ENCODE data around the gene THADA.
"Not testable (repeated sequence)": the region's sequence is repeated elsewhere in the genome, so short reads cannot be mapped to it uniquely, and the experiment has no call there.

THADA gene

DNA sequence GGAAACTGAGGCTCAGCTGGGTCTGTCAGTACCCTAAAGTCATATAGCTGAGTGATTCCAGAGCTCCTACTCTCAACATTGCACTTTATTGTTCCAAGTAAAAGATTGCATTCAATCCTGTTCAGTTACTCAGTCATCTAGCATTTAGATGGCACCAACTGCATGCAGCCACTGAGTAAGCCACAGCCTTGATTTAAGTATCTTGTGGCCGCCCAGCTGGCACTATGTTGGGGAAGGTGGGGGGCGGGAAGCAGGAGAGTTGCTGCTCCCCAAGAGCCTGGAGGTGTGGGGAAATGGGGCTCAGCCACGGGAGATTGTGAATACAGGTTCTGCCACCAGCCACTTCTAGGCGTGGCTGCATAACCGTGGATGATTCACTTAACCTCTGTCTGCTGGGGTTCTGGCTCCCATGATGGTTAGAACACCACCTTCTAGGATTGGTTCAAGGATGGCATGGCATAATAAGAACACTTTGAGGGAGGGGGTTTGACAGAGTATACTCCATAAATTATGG lies 386.6 kb downstream of the THADA start:
- no peak for DNase-seq (ENCODE audit: low read depth in 2 of 2)

- no peak for DNase-seq (ENCODE audit: low read depth in 2 of 2)
Observed at GRCh38 chr2:43207553-43208300, 388.1 kb downstream of the THADA start.

GRCh38 chr2:43206602-43207001 lies 389.2 kb downstream of the THADA start:
- DNase-seq (ENCODE audit: low read depth in 2 of 2): no peak

GRCh38 chr2:43203373-43203772 lies 392.5 kb downstream of the THADA start:
- DNase-seq (ENCODE audit: low read depth in 2 of 2): no peak

DNA sequence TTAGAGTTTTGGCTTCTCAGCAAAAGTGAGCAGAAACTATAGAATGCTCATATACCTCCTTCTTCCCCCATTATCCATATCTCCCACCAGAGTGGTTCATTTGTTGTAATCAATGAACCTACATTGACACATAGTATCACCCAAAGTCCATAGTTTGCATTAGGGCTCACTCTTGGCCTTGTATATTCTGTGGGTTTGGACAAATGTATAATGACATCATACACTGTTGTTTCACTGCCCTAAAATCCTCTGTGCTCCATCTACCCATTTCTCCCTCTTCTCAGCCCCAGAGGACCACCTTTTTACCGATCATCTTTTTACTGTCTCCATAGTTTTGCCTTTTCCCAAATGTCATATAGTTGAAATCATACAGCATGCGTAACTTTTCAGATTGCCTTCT lies 393.5 kb downstream of the THADA start:
- no peak for DNase-seq (ENCODE audit: low read depth in 2 of 2)

GRCh38 chr2:43201497-43201896 lies 394.3 kb downstream of the THADA start:
- DNase-seq (ENCODE audit: low read depth in 2 of 2): no peak

- DNase-seq (ENCODE audit: low read depth in 2 of 2): no peak
Observed at GRCh38 chr2:43201016-43201415, 394.8 kb downstream of the THADA start.

DNA sequence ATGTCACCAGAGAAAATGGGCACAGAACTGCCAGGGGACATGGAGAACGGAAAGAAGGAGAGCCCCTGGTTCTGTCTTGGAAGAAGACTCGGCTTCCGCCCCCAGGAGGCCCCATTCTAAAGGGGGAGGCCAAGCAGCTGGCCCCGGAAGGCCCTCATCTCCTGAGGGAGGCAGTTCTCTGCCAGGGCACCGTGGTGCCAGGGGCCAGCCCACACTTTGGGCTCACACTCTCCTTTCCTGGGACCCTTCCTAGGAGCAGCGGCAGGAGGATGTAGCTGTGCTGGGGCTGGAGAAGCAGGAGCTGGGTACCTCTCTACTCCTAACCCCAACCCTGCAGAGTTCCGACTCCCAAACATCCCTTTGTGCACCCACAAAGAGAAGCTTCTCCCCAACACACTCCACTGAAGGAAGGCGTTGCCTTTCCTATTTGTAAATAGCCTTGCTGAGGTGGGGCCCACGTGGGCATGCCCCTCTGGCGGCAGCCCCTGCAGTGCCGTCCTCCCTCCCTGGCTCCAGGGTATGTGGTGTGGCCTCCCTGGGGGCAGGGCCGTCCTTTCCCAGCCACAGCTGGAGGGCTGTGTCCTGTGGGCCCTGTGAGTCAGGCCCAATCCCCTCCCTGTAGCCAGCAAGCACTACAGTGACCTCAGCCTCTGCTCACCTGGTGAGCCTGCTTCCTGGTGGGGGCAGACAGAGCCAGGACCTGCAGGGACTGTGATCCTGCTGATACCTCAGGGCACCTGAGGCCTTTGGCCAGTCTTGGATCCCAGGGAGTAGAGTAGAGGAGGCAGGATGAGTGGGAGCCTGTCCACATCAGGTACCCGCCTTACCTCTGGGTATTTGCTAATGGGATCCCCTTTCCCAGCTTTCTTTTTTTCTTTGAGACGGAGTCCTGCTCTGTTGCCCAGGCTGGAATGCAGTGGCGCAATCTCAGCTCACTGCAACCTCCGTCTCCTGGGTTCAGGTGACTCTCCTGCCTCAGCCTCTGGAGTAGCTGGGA lies 396.0 kb downstream of the THADA start:
- no peak for DNase-seq (ENCODE audit: low read depth in 2 of 2)

GRCh38 chr2:43198263-43198662 lies 397.6 kb downstream of the THADA start:
- DNase-seq (ENCODE audit: low read depth in 2 of 2): no peak

DNA sequence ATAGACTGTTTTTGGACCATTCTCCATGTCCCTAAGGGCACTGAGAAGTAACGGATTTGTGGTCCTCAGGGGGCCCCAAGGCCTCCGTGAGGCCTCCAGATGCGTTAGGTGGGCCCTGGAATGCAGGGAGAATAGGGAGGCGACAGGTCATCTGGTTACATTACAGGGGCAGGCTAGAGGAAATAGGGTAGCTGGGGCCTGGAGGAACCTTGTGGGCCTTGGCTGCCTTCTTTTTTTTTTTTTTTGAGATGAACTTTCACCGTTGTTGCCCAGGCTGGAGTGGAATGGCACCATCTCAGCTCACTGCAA lies 398.3 kb downstream of the THADA start:
- DNase-seq (ENCODE audit: low read depth in 2 of 2): no peak

GRCh38 chr2:43196768-43197587 lies 398.9 kb downstream of the THADA start:
- no peak for DNase-seq (ENCODE audit: low read depth in 2 of 2)

DNA sequence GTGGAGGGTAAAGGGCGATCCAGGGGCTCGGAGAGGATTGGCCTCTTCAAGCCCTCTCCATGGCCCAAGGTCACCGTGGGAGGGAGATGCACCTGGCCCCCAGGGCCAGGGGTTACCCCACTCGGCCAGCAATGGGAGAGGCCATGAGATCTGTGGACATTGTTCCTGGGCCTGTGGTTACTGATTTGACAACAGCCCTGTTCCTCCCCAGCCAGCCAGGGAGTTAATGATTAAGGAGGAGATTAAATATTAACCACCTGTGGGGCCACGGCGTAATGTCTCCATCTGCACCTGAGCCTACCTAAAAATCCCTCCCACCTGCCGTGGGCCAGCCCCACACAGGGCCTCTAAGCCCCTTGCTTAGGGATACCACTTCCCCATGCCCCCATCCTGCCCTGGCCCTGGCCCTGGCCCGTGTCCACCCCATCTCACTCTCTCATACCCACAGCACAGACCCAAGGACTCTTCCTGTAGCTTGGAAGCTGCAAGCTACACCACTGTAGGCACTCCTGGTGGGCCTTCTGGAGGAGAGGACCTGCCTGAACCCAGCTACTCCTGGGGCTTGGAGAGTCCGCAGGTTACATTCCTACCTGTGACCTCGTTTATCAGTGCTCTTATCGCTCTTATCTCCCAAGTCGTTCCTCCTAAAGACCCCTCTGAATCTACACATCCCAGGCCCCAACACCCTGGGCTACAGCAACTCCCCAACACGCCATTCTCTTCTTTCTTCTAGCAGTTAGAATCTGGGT lies 401.5 kb downstream of the THADA start:
- DNase-seq (ENCODE audit: low read depth in 2 of 2): no peak

DNA sequence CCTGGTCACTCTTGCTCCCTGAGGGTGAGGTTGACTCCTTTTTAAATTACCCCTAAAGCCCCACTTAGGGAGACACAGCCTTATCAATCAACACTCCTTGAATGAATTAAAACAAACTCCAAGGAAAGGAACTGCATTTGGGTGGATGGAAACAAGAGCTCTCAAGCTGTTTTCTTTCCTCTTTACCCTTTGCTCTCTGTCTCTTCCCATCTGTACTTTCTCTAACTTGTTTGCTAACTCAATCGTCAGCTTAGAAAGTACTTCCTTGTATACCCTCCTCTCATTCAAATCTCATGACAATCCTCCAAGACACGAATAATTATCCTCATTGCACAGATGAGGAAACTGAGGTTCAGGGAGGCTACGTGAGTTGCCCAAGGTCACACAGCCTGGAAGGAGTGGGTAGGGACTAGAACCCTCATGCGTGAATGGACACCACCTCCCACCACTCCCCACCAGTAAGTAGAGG lies 402.2 kb downstream of the THADA start:
- DNase-seq (ENCODE audit: low read depth in 2 of 2): no peak

DNA sequence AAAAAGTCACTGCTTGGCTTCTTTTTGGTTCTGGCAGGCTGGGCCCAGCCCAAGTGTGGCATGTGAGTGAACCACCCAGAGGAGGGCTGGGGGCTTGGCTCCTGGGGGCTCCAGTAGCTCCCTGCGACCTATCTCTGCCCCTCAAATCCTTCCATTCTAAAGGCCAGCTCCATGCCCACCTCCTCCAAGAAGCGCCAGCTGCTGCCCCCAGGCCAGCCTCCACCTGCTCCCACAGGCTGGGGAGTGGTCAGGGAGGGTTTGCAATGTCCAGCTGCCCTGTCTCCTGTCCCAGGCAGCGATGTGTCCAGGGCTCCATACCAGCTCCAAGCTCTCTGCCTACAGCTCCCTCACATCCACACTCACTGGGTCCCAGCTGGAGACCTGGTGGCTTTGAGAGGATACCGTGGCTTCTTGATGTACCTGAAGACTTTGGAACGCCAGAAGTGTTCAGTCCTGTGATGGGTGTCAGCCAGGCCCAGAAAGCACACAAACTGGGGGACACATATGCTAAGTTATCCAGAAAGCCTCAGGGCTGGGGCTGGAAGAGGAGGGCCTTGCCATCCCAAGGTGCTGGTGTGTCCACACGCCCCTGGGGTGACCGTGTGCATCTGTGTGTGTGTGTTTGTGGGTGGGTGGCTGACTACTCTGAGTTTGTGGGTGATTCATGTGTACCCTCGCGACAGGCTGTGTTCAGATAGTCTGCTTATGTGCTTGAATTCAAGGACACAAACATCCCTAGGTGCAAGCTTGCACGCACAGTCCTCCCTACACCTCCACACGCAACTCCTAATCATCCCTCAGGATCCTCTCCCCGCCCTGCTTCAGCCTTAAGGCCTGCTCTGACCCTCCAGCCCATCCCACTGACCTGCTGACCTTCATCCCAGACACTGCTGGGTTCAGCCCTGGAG lies 402.8 kb downstream of the THADA start:
- no peak for DNase-seq (ENCODE audit: low read depth in 2 of 2)

- DNase-seq (ENCODE audit: low read depth in 2 of 2): no peak
Observed at GRCh38 chr2:43191947-43192516, 403.8 kb downstream of the THADA start.

GRCh38 chr2:43190311-43191052 lies 405.4 kb downstream of the THADA start:
- DNase-seq (ENCODE audit: low read depth in 2 of 2): no peak

GRCh38 chr2:43189861-43190260 lies 406.0 kb downstream of the THADA start:
- DNase-seq (ENCODE audit: low read depth in 2 of 2): not testable (repeated sequence)

DNA sequence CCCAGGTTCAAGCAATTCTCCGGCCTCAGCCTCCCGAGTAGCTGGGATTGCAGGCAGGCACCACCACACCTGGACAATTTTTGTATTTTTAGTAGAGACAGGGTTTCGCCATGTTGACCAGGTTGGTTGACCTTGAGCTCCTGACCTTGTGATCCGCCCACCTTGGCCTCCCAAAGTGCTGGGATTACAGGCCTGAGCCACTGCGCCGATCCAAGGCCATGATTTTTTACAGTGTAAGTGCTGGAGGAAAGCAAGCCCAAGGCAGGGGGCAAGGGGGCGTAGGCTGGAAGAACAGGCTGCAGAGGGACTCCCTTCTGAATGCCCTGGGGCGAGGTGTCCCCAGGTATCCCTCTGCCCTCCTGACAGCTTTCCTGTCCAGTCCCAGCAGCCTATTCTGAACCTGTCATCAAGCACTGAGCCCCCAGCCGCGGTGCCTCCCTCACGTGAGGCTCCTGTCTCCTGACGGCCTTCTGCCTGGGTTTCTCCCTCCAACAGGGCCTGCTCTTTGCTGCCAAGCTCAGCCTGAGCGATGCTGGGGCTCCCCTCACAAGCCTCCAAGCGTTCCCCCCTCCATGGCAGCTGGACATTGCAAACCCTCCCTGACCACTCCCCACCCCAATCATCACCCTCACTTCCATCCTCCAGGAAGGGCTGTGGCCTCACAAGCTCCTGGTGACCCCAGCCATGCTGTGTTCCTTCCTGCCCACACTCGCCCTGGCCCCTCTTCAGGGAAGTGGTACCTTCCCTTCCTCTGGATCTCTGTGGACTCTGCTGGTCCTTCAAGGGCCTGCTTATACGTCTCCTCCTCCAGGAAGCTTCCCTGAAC lies 407.1 kb downstream of the THADA start:
- DNase-seq (ENCODE audit: low read depth in 2 of 2): no peak
